Osteocyte (in vitro differentiated cells): ENCODE results near the gene ACSS1. TPM values are rescaled to one million over a fixed set of nuclear protein-coding genes. Genes with fewer than 3 reads are reported as not detected.

Experiments used
- DNase-seq: peaks from one replicate; pipeline ENCODE4 v3.0.0; 2021; ENCODE audit warnings: mixed read lengths; ENCODE audit not compliant: unreplicated experiment; ENCODE audit errors: extremely low spot score
- H3K27ac Mint-ChIP-seq: one replicate; pipeline ENCODE4 v1.8.0; 2021; ENCODE audit warnings: mild to moderate bottlenecking, mixed read lengths; ENCODE audit not compliant: unreplicated experiment
- H3K27me3 Mint-ChIP-seq: one replicate; pipeline ENCODE4 v1.8.0; 2021; ENCODE audit warnings: mixed read lengths; ENCODE audit not compliant: unreplicated experiment
- H3K36me3 Mint-ChIP-seq: one replicate; pipeline ENCODE4 v1.8.0; 2021; ENCODE audit warnings: mixed read lengths; ENCODE audit not compliant: unreplicated experiment
- H3K4me1 Mint-ChIP-seq: one replicate; pipeline ENCODE4 v1.8.0; 2021; ENCODE audit warnings: mixed read lengths; ENCODE audit not compliant: unreplicated experiment
- H3K4me3 Mint-ChIP-seq: one replicate; pipeline ENCODE4 v1.8.0; 2021; ENCODE audit warnings: mild to moderate bottlenecking, moderate library complexity, mixed read lengths; ENCODE audit not compliant: unreplicated experiment
- H3K9me3 Mint-ChIP-seq: one replicate; pipeline ENCODE4 v1.8.0; 2021; ENCODE audit warnings: mixed read lengths; ENCODE audit not compliant: unreplicated experiment
- CTCF ChIP-seq: fragments of 200-600 bp; sonication (generic); IDR thresholded peaks from 2 replicates; pipeline ENCODE4 v1.5.0; 2021; ENCODE audit warnings: antibody characterized with exemption, mild to moderate bottlenecking, moderate library complexity
- total RNA-seq: library from RNA; stranded (reverse); gene quantifications from 2 replicates; pipeline ENCODE4 v1.2.1, GENCODE V29; 2021

ACSS1 gene
- total RNA-seq, 1 donor from 2014 or later = 8.2 TPM

- Mint-ChIP-seq H3K4me1 (peaks cover 44% of the 10 kb centered on the region), H3K9me3 (no peaks in the 10 kb centered on the region), H3K36me3 (no peaks in the 10 kb centered on the region), H3K27ac (peak overlapping the region; percentile 47), H3K27me3 (peaks cover 4% of the 10 kb centered on the region), H3K4me3 (no peak overlapping the region)
- no peak for DNase-seq
- TF ChIP-seq CTCF = no peak
These were observed 20.4 kb downstream of the ACSS1 start for GRCh38 chr20:25037288-25038102.

- H3K9me3 Mint-ChIP-seq = no peaks in the 10 kb centered on the region
- DNase-seq = no peak
- peak overlapping the region; percentile 57 for H3K27ac Mint-ChIP-seq
- H3K36me3 Mint-ChIP-seq = peaks cover 2% of the 10 kb centered on the region
- peaks cover 9% of the 10 kb centered on the region for H3K27me3 Mint-ChIP-seq
- peak overlapping the region; percentile 51 for H3K4me3 Mint-ChIP-seq
- no peak for TF ChIP-seq CTCF
- peaks cover 47% of the 10 kb centered on the region for H3K4me1 Mint-ChIP-seq
These were observed 21.5 kb downstream of the ACSS1 start for GRCh38 chr20:25036331-25036936.

GRCh38 chr20:25035921-25036320 is 22.0 kb downstream of the ACSS1 start:
- DNase-seq = no peak
- Mint-ChIP-seq H3K27me3 (peaks cover 9% of the 10 kb centered on the region), H3K4me3 (no peak overlapping the region), H3K4me1 (peaks cover 47% of the 10 kb centered on the region), H3K9me3 (no peaks in the 10 kb centered on the region), H3K27ac (no peak overlapping the region), H3K36me3 (peaks cover 2% of the 10 kb centered on the region)
- no peak for TF ChIP-seq CTCF

DNA sequence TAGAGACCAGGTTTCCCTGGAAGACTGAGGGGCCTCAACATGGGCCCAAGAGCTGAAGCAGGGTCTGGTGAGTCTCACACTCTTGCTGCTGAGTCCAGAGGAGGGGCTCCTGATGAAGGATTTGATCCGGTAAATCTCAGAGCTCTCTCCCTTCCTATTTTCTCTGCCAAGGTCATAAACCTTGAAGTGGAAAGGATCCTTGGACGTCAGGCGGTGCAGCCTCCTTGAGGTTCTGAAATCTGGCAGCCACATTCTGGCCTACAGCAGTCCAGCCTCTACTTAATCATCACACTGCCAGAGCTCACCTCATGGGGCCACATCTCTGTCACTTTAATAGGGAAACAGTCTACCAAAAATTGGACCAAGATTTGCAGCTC is 24.0 kb downstream of the ACSS1 start:
- peaks cover 34% of the 10 kb centered on the region for H3K4me1 Mint-ChIP-seq
- DNase-seq = no peak
- no peak overlapping the region for H3K4me3 Mint-ChIP-seq
- H3K36me3 Mint-ChIP-seq = peaks cover 5% of the 10 kb centered on the region
- no peak for TF ChIP-seq CTCF
- H3K27ac Mint-ChIP-seq = no peak overlapping the region
- peaks cover 14% of the 10 kb centered on the region for H3K27me3 Mint-ChIP-seq
- no peaks in the 10 kb centered on the region for H3K9me3 Mint-ChIP-seq

GRCh38 chr20:25033265-25033923 is 24.5 kb downstream of the ACSS1 start:
- DNase-seq = no peak
- peaks cover 14% of the 10 kb centered on the region for H3K27me3 Mint-ChIP-seq
- no peak overlapping the region for H3K27ac Mint-ChIP-seq
- peaks cover 34% of the 10 kb centered on the region for H3K4me1 Mint-ChIP-seq
- peaks cover 5% of the 10 kb centered on the region for H3K36me3 Mint-ChIP-seq
- H3K9me3 Mint-ChIP-seq = no peaks in the 10 kb centered on the region
- no peak for TF ChIP-seq CTCF
- H3K4me3 Mint-ChIP-seq = no peak overlapping the region
